Loucy (cell line): ENCODE data around the gene OLFML1.

Experiments used
- EZH2phosphoT487 ChIP-seq: fragments of 200-600 bp; IDR thresholded peaks from 2 replicates; pipeline ENCODE4 v1.6.1; 2018; ENCODE audit warnings: antibody characterized with exemption, mild to moderate bottlenecking, moderate library complexity, borderline replicate concordance
- TF ChIP-seq, protein P1 (sequence below): fragments of 200-600 bp; sonication (generic); conservative IDR thresholded peaks from 2 replicates; pipeline ENCODE4 v1.5.1; 2014; ENCODE audit warnings: mild to moderate bottlenecking, antibody characterized with exemption, low read length

DNA sequence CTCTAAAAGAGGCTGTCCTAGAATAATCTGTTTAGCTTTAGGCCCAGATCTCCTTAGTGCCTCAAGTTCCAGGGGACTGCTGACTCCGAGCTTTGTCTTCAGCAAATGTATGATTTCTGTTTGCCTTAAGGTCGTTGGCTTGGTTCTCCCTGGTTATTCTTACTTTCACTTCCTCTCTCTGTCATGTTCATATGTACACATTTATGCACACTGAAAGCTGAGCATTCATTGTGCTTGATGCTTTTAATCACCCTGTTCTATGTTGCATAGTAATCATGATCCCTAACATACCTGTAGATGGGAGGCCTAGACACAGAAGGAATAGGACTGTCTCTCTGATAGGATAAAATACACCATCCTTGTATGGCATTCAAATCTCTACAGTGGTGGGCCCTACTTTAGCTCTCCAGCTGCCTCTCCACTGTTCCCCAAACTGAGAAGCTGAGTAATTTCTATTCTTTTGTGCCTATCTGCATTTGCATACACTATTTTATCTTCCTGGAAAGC lies 35.7 kb downstream of the OLFML1 start:
- TF ChIP-seq, protein P1, sequence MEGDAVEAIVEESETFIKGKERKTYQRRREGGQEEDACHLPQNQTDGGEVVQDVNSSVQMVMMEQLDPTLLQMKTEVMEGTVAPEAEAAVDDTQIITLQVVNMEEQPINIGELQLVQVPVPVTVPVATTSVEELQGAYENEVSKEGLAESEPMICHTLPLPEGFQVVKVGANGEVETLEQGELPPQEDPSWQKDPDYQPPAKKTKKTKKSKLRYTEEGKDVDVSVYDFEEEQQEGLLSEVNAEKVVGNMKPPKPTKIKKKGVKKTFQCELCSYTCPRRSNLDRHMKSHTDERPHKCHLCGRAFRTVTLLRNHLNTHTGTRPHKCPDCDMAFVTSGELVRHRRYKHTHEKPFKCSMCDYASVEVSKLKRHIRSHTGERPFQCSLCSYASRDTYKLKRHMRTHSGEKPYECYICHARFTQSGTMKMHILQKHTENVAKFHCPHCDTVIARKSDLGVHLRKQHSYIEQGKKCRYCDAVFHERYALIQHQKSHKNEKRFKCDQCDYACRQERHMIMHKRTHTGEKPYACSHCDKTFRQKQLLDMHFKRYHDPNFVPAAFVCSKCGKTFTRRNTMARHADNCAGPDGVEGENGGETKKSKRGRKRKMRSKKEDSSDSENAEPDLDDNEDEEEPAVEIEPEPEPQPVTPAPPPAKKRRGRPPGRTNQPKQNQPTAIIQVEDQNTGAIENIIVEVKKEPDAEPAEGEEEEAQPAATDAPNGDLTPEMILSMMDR = no peak
- no peak for TF ChIP-seq EZH2phosphoT487
